ENCODE results near the gene TMEM38B. TPM values are rescaled to one million over a fixed set of nuclear protein-coding genes. Genes with fewer than 3 reads are reported as not detected.
"Not testable (repeated sequence)": the region's sequence is repeated elsewhere in the genome, so short reads cannot be mapped to it uniquely, and the experiment has no call there.

The TMEM38B gene
- total RNA-seq, 3 donors from 2014 or later: 8.5 to 25.2 (median 22.4) TPM

GRCh38 chr9:105714020-105714331 is 19.6 kb downstream of the TMEM38B start:
- TF ChIP-seq POLR2AphosphoS5 (IDR thresholded peaks at IDR 0.05) (no peak), CTCF (IDR thresholded peaks at IDR 0.05) (no peak), POLR2A (IDR thresholded peaks at IDR 0.05) (no peak)
- no peak for DNase-seq (ENCODE audit: low spot score in 2 of 2)
- Histone ChIP-seq H3K27me3 (no peaks in the 10 kb centered on the region), H3K27ac (no peak overlapping the region), H3K4me1 (no peaks in the 10 kb centered on the region), H3K36me3 (no peaks in the 10 kb centered on the region), H3K9me3 (no peaks in the 10 kb centered on the region), H3K4me3 (no peak overlapping the region)
- intact Hi-C loops (cut with DNase I; ENCODE audit: low total_unique reads): no loop called here

- TF ChIP-seq CTCF (IDR thresholded peaks at IDR 0.05) (no peak), POLR2AphosphoS5 (IDR thresholded peaks at IDR 0.05) (no peak), POLR2A (IDR thresholded peaks at IDR 0.05) (no peak)
- intact Hi-C loops (cut with DNase I; ENCODE audit: low total_unique reads): no loop called here
- no peaks in the 10 kb centered on the region for H3K27me3 ChIP-seq
These were observed 21.8 kb downstream of the TMEM38B start for GRCh38 chr9:105716146-105716545.

GRCh38 chr9:105722099-105722498 is 27.8 kb downstream of the TMEM38B start:
- no peaks in the 10 kb centered on the region for H3K36me3 ChIP-seq
- no peak overlapping the region for H3K27ac ChIP-seq
- intact Hi-C loops (cut with DNase I; ENCODE audit: low total_unique reads): no loop called here
- no peaks in the 10 kb centered on the region for H3K4me1 ChIP-seq
- H3K4me3 ChIP-seq: no peak overlapping the region
- DNase-seq (ENCODE audit: low spot score in 2 of 2): no peak
- no peaks in the 10 kb centered on the region for H3K9me3 ChIP-seq
- H3K27me3 ChIP-seq: no peaks in the 10 kb centered on the region
- no peak for TF ChIP-seq POLR2AphosphoS5 (IDR thresholded peaks at IDR 0.05)
- TF ChIP-seq POLR2A (IDR thresholded peaks at IDR 0.05): no peak
- TF ChIP-seq CTCF (IDR thresholded peaks at IDR 0.05): no peak

More at GRCh38 chr9:105716146-105716545, 21.8 kb downstream of the TMEM38B start:
- Histone ChIP-seq H3K36me3 (no peaks in the 10 kb centered on the region), H3K4me3 (no peak overlapping the region), H3K4me1 (no peaks in the 10 kb centered on the region), H3K9me3 (no peaks in the 10 kb centered on the region), H3K27ac (no peak overlapping the region)
- DNase-seq (ENCODE audit: low spot score in 2 of 2): no peak

- intact Hi-C loops (cut with DNase I; ENCODE audit: low total_unique reads): no loop called here
- Histone ChIP-seq H3K27me3 (no peaks in the 10 kb centered on the region), H3K4me3 (no peak overlapping the region), H3K27ac (no peak overlapping the region), H3K4me1 (no peaks in the 10 kb centered on the region), H3K36me3 (no peaks in the 10 kb centered on the region), H3K9me3 (no peaks in the 10 kb centered on the region)
- TF ChIP-seq CTCF (IDR thresholded peaks at IDR 0.05): no peak
- no peak for TF ChIP-seq POLR2AphosphoS5 (IDR thresholded peaks at IDR 0.05)
- no peak for TF ChIP-seq POLR2A (IDR thresholded peaks at IDR 0.05)
- no peak for DNase-seq (ENCODE audit: low spot score in 2 of 2)
These were observed 31.0 kb downstream of the TMEM38B start for GRCh38 chr9:105725370-105725769.

GRCh38 chr9:105728230-105728629 is 33.9 kb downstream of the TMEM38B start:
- H3K27ac ChIP-seq; H3K27me3 ChIP-seq; H3K36me3 ChIP-seq; DNase-seq (ENCODE audit: low spot score in 2 of 2); H3K4me1 ChIP-seq; intact Hi-C loops (cut with DNase I; ENCODE audit: low total_unique reads); H3K4me3 ChIP-seq; H3K9me3 ChIP-seq: not testable (repeated sequence)

GRCh38 chr9:105731420-105731819 is 37.1 kb downstream of the TMEM38B start:
- DNase-seq (ENCODE audit: low spot score in 2 of 2); H3K27me3 ChIP-seq; H3K27ac ChIP-seq; H3K4me3 ChIP-seq; H3K36me3 ChIP-seq; intact Hi-C loops (cut with DNase I; ENCODE audit: low total_unique reads); H3K4me1 ChIP-seq: not testable (repeated sequence)
- peaks cover 17 to 26% of the 10 kb centered on the region in 2 donors for H3K9me3 ChIP-seq

All from breast epithelium (tissue), 4 donors.